ENCODE measurements around the gene GFRA3.

DNA sequence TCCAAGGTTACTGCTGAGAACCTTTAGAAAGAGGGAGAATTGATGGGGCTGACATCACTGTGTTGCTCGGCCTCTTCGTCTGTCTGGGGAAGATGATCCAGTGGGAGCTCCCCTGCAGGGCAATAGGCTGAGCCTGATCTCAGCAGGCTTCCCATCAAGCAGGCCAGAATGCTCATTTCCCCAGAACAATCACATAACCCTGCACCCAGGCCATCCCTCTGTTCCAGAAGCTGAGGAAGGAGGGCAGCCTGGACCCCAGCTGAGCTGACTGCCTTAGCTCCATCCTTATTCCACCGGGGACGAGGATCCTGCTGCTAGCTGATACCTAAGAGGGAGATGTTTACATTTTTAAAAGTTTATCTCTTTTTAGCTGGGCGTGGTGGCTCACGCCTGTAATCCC lies 49.7 kb downstream of the GFRA3 start:
- TF ChIP-seq, protein P1, sequence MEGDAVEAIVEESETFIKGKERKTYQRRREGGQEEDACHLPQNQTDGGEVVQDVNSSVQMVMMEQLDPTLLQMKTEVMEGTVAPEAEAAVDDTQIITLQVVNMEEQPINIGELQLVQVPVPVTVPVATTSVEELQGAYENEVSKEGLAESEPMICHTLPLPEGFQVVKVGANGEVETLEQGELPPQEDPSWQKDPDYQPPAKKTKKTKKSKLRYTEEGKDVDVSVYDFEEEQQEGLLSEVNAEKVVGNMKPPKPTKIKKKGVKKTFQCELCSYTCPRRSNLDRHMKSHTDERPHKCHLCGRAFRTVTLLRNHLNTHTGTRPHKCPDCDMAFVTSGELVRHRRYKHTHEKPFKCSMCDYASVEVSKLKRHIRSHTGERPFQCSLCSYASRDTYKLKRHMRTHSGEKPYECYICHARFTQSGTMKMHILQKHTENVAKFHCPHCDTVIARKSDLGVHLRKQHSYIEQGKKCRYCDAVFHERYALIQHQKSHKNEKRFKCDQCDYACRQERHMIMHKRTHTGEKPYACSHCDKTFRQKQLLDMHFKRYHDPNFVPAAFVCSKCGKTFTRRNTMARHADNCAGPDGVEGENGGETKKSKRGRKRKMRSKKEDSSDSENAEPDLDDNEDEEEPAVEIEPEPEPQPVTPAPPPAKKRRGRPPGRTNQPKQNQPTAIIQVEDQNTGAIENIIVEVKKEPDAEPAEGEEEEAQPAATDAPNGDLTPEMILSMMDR (IDR thresholded peaks at IDR 0.05): no peak
- TF ChIP-seq POLR2AphosphoS5 (IDR thresholded peaks at IDR 0.05) (no peak), POLR2A (IDR thresholded peaks at IDR 0.05) (no peak), EP300 (IDR thresholded peaks at IDR 0.05; ENCODE audit: low read depth) (no peak)
